ENCODE measurements around the gene ADGRG1.

- TF ChIP-seq POLR2A (IDR thresholded peaks at IDR 0.05) (no peak), POLR2AphosphoS5 (IDR thresholded peaks at IDR 0.05; ENCODE audit: insufficient read depth in 1 of 2, low read depth in 1 of 2) (no peak)
Measured at GRCh38 chr16:57588831-57589230, 39.6 kb upstream of the ADGRG1 start.

All from vagina (tissue), 2 donors.